HG03342 (cell line): ENCODE results near the gene PHRF1.
"Not testable (repeated sequence)": the region's sequence is repeated elsewhere in the genome, so short reads cannot be mapped to it uniquely, and the experiment has no call there.

ENCODE experiments used
- ATAC-seq: cut with Tn5 transposase; IDR thresholded peaks from one replicate; pipeline ENCODE4 v1.9.1; 2021; ENCODE audit warnings: mild to moderate bottlenecking, moderate library complexity; ENCODE audit not compliant: unreplicated experiment

Gene PHRF1

DNA sequence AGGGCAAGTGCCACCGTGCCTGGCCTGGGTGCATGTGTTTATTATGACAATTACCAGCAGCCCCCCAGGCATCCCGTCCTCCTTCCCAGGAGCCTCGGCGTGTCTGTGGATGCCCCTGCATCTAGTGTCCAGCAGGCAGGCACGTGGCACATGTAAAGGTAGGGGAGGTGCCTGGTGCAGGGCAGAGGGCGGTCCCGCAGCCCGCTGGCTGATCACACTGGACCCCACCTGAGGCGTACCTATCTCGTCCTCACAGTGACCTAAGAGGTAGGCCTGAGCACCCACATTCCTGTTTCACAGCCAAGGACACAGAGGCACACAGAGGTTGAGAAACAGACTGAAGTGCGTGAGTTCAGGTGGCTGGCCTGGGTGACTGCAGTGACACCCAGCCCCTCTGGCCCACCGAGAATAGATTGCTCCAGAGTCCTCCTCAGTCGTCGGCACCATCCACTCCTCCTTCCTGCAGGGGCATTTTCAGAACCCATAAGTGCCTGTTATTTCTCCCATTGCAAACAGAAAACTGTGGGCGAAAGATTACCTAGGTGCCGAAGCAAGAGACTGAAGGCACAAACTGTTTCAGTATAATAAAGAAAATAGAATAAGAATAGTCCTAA lies 3.0 kb upstream of the PHRF1 start:
- ATAC-seq, result no peak

DNA sequence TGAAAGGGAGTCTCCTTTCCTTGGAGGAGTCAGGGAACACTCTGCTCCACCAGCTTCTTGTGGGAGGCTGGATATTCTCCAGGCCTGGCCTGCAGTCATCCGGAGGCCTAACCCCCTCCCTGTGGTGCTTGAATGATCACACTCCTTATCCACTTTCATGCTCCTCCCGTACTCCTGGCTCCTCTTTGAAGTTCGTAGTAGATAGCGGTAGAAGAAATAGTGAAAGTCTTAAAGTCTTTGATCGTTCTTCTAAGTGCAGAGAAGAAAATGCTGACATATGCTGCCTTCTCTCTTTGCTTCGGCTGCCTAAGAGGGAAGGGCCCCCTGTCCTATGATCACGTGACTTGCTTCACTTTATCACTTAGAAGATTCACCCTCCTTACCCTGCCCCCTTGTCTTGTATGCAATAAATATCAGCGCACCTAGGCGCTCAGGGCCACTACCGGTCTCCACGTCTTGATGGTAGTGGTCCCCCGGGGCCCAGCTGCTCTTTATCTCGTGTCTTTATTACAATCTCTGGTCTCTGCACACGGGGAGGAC lies 2.2 kb upstream of the PHRF1 start:
- ATAC-seq, result not testable (repeated sequence)

DNA sequence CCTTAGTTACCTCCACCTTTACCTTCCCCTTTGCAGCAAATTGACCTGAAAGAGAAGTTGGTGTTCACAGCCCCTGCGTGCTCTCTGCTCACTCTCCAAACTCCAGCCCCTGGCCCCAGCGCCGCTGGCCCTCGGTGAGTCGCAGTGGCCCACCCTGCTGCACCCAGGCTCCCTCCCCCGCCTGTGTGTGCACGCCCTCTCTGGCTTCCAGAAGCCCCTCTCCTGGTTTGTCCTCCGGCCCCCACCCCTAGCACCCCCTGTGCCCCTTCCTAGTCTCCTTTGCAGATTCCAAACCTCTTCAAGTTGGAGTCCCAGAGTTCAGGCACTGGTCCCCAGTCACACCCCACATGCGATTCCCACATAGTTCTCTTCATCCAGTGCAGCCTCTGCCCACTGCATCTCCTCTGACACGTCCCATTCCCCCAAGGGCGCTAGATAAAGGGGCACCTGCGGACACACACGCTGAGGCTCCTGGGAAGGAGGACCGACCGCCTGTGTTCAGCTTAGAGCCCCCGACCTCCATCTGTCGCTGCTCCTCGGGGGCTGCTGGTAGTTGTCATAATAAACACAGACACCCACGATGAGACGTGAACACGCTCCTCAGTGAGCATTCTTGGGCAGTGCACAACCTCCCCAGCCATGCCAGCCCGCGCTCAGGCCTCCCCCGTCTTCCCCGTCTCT lies 1.5 kb upstream of the PHRF1 start:
- ATAC-seq, result no peak

DNA sequence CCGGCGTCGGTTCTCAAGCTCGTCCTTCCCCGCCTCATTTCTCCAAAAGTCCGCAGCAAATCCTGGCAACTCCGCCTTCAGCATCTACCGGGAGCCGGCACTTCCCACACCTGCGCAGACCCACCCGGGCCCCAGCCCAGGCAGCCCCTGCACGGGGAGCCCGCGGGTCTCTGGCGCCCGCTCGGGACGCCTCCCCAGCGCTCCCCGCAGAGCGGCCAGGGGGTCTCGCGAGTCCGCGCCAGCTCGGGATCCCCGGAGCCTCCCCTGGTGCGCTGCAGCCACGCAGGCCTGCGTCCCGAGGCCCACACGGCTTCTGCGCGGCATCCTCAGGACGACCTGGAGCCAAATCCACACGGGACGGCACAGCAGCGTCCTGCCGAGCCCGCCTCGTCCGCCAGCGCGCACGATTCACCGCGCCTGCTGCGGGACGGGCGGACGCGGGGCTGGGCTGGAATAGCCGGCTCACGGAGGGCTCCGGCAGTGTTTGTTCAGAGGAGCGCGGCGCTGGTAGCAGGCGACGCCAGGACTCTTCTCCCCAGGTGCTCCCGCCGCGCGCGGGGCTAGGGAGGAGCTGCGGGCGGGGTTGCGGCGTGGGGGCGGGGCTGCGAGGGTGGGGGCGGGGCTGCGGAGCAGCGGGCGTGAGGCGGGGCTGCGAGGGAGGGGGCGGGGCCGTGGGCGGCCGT lies 816 bp upstream of the PHRF1 start:
- peak; percentile 27 for ATAC-seq

DNA sequence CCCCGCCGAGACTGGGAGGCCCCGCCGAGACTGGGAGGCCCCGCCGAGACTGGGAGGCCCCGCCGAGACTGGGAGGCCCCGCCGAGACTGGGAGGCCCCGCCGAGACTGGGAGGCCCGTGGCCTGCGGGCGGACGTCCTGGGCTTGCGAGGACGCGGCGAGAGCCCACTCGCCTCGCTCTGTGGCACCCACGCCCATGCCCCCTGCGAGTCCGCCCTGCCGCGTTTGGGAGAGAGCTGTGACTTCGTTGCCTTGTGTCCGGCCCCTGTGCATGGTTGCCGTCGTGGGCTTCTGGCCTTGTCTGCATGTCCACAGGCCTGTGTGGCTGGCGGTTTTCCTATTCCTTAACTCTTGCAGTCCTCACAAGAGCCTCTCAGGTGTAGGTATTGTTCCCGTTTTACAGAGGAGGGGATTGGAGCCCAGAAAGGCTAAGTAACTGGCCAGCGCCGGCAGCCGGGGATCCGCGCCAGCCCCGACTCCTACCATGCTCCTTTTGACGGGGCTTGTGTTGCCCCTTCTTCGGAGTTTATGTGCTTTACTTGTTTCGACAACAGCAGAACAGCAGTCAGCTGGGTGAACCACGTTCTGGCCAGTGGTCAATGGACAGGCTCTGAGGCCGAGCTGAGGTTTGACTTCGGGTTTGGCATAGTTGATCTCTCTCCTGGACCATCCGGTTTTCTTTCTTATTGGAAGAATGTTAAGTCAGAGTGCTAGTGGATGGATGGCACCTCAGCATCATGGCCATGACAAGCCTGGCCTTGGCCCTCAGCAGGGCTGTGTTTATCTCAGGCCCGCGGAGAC lies 741 bp downstream of the PHRF1 start:
- ATAC-seq, result no peak

DNA sequence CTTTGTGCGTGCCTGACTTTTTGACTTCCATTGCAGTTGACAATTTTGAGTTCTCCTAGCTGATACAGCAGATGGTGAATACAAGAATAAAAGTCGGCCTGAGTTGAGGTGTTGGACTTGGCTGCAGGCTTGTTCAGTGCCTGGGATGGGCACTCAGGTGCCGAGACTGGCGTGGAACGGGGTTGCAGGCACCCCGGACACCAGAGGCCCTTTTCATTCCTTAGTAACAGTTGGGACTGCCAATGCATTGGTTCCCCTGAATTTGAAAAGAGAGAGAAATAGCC lies 1.3 kb downstream of the PHRF1 start:
- no peak for ATAC-seq

DNA sequence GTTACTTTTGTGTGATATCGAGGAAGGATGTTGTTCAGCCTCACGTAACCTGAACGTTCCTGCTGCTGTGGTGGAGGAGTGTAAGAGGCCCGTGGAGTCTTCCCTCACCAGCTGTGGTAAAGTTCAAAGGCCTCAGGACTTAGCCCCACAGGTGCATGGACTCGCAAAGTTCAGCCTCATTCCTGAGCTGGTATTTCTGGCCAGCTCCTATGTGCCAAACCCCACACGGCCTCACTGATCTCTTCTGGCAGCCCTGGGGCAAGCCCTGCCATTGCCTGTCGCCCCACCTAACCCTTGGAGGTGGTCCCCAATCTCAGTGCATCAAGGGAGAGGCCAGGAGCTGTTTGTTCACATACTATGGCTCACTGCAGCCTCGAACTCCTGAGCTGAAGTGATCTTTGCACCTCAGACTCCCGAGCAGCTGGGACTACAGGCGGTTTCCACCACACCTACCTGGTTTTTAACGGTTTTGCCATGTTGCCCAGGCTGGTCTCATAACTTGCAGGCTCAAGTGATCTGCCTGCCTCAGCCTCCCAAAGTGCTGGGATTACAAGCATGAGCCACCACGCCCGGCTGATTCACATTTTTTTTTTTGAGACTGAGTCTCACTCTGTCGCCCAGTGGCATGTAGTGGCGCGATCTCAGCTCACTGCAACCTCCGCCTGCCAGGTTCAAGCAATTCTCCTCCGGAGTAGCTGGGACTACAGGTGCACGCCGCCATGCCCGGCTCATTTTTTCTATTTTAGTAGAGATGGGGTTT lies 2.2 kb downstream of the PHRF1 start:
- no peak for ATAC-seq

DNA sequence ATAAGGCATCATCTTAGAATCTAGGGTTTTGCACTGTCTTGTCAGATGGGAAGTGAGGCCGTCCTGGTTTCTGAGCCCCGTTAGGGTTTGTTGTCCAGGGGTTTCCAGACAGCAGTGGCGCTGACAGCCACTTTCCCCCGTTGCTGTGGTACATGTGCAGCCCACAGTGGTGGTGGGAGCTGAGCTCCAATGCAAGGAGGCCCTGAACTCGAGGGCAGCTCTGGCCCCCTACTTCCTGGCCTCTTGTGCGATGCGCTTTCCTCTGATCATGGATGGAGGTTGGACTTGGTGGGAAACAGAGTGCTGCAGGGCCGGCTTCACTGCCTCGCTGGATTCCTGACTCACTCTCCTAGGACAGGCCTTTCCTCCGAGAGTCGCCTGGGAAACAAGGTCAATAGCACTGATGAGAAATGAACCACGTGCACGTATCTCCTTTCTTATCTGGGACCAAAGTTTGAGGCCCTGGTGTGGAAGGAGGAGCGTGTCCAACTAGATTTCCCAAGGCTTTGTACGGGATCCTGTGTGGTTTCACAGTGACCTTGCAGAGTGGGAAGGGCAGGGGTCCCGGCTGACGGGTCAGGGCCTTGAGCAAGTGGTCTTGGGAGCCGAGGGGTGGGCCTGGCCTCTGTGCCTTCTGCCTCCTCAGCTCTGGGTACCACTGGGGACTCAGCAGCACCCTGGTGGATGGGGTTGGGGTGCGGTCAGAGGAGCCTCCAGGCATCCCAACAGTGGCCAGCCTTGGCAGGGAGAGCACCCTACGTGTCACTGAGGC lies 3.7 kb downstream of the PHRF1 start:
- ATAC-seq, result no peak

DNA sequence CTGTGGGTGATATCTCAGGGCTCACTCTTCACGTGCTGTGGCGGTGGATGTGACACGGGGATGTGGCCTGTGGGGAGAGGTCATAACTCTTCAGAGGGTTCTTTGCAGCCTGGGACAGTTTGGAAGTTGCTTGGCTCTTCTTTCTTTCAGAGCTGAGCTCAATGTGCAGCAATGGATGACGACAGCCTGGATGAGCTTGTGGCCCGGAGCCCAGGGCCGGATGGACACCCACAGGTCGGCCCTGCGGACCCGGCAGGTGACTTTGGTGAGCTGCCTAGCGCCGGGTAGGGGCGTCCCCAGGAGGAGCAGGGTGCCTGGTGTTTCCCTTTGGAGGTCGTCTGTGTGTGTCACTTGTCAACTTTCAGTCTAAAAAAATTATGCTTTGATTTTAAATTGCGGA lies 5.1 kb downstream of the PHRF1 start:
- ATAC-seq, result no peak

DNA sequence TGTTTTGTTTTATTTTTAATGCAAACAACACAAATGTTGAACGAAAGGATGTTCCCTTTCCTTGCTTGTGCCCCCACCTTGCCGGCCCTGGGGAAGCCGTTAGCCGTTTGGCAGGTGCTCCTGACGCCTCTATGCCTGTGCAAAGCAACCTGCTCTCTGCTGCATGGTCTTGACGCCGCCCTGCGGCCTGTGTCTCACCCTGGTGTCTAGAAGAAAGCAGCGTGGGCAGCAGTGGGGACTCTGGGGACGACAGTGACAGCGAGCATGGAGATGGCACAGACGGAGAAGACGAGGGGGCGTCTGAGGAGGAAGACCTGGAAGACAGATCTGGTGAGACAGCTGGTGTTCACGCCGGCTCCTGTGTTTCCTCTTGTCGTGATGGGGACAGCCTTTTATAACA lies 5.5 kb downstream of the PHRF1 start:
- no peak for ATAC-seq

DNA sequence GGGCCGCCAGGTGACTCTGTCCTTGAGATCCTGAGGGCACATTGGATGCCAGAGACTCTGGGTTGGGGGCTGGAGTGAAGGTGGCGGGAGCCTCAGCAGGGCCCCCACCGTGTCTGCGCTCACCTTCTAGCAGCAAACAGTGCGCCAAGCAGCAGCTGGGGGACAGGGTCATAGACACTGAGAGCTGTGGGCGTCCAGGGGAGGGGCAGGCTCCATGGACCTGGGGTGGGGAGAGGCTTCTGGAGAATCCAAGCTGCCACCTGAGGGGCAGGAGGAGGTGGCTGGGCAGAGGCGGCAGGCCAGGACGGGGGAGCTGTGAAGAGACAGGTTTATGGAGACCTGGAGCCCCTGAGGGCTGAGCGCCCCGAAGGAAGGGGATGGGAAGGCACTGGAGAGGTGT lies 8.0 kb downstream of the PHRF1 start:
- ATAC-seq, result no peak

DNA sequence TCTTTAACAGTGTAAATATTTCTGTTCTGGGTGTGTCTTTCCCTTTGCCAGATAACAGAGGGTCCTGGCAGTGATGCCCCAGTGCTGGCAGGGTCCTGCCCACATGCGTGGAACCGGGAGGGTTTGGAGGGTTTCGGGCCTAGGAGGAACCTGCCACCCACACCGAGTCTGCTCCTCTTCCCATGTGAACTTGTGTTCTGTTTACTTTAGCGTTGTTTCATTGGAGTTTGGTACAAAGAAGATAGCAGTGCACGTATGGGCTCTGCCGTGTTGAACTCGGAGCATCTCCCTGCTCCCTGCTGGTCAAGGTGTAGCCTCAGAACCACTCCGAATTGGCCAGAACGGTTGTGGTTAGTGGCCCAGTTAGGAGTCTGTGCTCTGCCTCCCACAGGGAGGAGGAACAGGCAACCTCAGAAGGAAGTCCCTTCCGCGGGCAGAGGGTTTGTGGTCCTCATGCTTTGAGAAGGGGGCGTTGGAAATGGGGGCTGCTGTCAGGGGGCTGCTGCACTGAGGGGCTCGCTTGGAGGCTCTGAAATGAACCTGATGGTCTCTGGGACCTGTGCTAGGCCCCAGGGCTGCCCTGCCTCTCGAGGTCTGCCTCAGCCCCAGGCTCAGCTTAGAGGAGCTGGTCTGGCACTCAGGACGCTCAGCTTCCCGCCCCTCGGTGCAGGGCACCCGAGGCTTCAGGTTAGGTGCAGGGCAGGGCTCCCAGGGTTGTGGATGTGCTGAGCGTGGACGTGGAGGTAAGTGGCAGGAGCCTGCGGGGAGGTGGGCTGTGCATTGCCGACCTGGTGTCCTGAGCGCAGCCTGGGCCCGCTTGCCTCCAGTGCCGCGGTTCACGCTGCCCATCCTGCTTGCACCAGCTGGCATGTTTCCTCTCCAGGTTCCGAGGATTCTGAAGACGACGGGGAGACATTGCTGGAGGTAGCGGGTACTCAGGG lies 10.4 kb downstream of the PHRF1 start:
- ATAC-seq, result no peak

DNA sequence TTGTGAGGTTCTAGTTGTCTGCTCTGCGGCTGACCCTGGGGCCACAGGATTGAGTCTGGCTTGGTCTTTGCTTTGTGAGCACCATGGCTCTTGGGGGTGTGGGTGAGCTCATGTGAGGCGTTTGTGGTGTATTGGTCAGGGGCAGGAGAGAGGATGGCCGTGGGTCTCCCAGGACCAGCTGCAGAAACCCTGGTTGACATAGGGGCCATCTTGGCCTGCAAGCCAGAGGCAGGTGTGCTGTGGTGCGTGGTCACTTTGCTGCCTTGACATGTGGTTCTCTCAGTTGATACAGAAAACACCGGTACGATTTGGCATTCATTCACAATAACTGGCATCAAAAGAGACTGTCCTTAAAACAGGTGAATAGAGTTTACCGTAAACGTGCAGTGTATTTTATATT lies 11.3 kb downstream of the PHRF1 start:
- no peak for ATAC-seq

DNA sequence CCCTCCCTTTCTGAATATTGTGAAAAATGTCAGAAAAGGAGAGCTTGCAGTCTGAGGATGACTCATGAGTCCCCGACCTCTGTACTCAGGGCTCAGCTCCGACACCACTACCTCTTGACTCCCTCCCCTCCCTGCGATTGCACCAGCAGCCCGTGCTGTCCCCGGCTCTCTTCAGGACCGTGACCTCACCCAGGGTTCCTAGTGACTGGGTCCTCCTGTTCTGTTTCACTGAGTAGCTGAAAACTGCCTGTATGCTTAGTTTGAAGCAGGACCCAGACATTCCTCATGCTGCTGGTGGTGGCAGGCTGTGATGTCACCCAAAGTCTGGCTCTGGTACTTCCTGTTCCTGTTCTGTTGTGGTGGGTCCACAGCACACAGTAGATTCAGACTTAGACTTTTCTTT lies 11.7 kb downstream of the PHRF1 start:
- no peak for ATAC-seq

DNA sequence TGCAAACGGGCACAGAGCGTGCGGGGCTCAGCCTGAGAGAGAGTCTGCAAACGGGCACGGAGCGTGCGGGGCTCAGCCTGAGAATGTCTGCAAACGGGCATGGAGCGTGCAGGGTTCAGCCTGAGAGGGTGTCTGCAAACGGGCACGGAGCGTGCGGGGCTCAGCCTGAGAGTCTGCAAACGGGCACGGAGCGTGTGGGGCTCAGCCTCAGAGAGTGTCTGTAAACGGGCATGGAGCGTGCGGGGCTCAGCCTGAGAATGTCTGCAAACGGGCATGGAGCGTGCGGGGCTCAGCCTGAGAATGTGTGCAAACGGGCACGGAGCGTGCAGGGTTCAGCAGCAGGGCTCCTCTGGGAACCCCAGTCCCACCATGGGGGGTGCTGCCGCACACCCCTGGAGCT lies 13.5 kb downstream of the PHRF1 start:
- ATAC-seq, result no peak

DNA sequence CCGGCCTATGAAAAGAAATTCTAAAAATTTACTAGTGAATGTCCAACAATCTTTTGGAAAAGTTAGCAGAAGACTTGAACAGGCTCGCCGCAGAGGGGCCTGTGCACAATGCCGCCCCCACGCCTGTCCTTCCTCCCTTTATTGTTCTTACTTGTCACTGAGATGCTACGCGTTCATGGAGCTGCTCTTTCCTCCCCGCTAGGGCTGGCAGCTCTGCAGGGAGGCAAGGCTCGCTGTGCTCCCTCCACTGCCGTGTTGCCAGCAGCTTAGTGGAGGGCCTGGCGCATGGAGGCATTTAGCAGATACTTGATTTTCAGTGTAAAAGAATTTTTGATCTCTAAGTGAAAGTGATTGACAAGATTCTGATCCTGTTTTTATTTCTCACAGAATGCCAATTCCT lies 14.7 kb downstream of the PHRF1 start:
- no peak for ATAC-seq

DNA sequence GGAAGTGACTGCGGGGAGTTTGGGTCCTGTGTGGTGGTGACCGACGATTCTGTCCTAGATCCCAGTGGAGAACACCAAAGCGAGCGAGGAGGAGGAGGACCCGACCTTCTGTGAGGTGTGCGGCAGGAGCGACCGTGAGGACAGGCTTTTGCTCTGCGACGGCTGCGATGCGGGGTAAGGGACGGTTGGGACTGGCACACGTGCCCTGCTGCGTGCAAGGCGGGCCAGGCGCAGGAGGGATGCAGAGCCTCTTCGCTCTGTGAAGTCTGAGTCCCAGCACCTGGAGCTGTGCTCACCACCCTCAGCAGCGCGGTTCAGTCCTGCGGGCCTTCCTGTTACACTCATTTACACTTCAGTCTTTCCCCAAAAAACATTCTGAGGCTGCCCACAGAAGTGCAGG lies 16.2 kb downstream of the PHRF1 start:
- no peak for ATAC-seq

DNA sequence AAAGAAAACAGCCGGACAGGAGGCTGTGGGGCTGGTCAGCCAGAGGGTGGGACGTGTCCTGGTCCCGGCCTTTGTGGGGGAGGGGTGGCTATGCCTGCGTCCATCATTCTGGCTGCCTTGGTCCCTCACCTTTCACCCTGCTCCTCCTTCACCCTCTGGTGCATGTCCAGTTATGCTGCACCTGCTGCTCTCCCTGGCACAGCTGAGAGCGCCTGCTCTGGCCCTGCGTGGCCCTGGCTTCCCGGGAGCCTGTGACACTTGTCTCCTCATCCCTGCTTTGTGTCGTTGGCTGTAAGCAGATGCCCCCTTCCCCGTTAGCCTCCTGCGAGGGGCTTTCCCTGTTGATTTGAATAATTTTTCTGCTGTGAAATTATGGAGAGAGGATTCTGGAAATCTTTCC lies 16.6 kb downstream of the PHRF1 start:
- no peak for ATAC-seq

DNA sequence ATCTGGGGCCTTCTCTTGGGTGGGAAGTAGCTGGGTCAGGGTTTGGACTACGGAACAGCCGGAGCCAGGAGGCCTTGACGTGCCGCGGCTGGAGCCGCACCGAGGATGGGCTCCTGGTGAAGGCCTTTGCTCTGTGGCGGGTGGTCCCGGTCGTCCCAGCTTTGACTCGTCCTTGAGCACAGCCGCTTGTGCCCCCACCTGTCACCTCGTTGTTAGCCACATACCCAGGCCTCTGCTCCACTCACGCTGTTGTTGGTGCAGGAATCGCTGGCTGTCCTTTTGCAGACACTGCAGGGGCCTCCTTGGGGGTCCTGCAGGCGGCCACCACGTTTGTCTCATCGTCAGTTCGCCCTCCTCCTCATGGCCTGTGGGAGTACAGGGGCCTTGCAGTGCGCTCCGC lies 17.1 kb downstream of the PHRF1 start:
- no peak for ATAC-seq
